T-cell (primary cell): ENCODE results near the gene CCBE1. TPM values are rescaled to one million over a fixed set of nuclear protein-coding genes. Genes with fewer than 3 reads are reported as not detected.

Experiments
- ATAC-seq, 4 experiments: fragments of 200-7000 bp in 3 of 4; fragments of 150-1000 bp in 1 of 4; cut with Tn5 transposase; replicated peaks in 1 of 4; 1 replicate in 3 of 4; 2 replicates in 1 of 4; pipeline ENCODE4 v1.10.0; 2021; ENCODE audit warnings: moderate library complexity in 3 of 4, mild to moderate bottlenecking in 2 of 4, moderate number of reproducible peaks in 1 of 4
- CTCF ChIA-PET, 2 donors: fragments of 300-600 bp; sonication (Branson Sonifier 250); formaldehyde crosslinking; loops; one replicate each; lab custom pipeline; 2022; ENCODE audit warnings: antibody characterized with exemption in 2 of 2; lab: Charles Lee
- POLR2A ChIA-PET, 2 donors: fragments of 300-600 bp; sonication (Branson Sonifier 250); formaldehyde crosslinking; loops; one replicate each; lab custom pipeline; 2022; ENCODE audit warnings: antibody characterized with exemption in 2 of 2; lab: Charles Lee
- DNase-seq, 35 experiments: peaks; one replicate each; pipeline versions ENCODE4 v3.0.0 to v3.0.0-alpha.2; 2013 to 2023
- H3K27ac ChIP-seq: one replicate; pipeline ENCODE4 v1.5.1; 2013; ENCODE audit warnings: low read length
- H3K27me3 ChIP-seq, 2 experiments: replicated peaks in 1 of 2; 1 replicate in 1 of 2; 2 replicates in 1 of 2; pipeline versions ENCODE4 v1.6.1 to v1.7.0; 2013; ENCODE audit warnings: low read length in 1 of 2, mixed read lengths in 1 of 2; ENCODE audit not compliant: control insufficient read depth in 2 of 2, insufficient read depth in 2 of 2; ENCODE audit errors: extremely low read depth in 1 of 2
- H3K36me3 ChIP-seq, 2 donors: 1 replicate in 1 of 2; 2 replicates in 1 of 2; pipeline versions ENCODE4 v1.6.1 to v1.7.0; 2013; ENCODE audit warnings: low read length in 1 of 2; ENCODE audit not compliant: control insufficient read depth in 2 of 2, insufficient read depth in 1 of 2; ENCODE audit errors: extremely low read depth in 1 of 2
- H3K4me1 ChIP-seq, 2 experiments: 1 replicate in 1 of 2; 2 replicates in 1 of 2; pipeline versions ENCODE4 v1.6.1 to v1.7.0; 2013; ENCODE audit warnings: low read length in 2 of 2, mixed read lengths in 1 of 2; ENCODE audit not compliant: insufficient read depth in 2 of 2, control insufficient read depth in 1 of 2; ENCODE audit errors: extremely low read depth in 1 of 2
- H3K4me3 ChIP-seq, 2 donors: 1 replicate in 1 of 2; 2 replicates in 1 of 2; pipeline versions ENCODE4 v1.5.1 to v1.7.0; 2013; ENCODE audit warnings: mild to moderate bottlenecking in 2 of 2, low read length in 1 of 2, moderate library complexity in 1 of 2; ENCODE audit not compliant: control insufficient read depth in 1 of 2; ENCODE audit errors: extremely low read depth in 1 of 2
- H3K9me3 ChIP-seq: 2 replicates; pipeline ENCODE4 v1.7.0; 2013
- H3K27ac Mint-ChIP-seq, 2 donors: one replicate each; pipeline ENCODE4 v1.8.0; 2020 to 2021; ENCODE audit warnings: mild to moderate bottlenecking in 2 of 2, mixed read lengths in 2 of 2
- H3K27me3 Mint-ChIP-seq, 2 donors: one replicate each; pipeline ENCODE4 v1.8.0; 2021 to 2022; ENCODE audit warnings: mixed read lengths in 2 of 2
- H3K36me3 Mint-ChIP-seq: one replicate; pipeline ENCODE4 v1.8.0; 2021; ENCODE audit warnings: mixed read lengths
- H3K4me1 Mint-ChIP-seq, 3 donors: one replicate each; pipeline ENCODE4 v1.8.0; 2020 to 2022; ENCODE audit warnings: mixed read lengths in 3 of 3, mild to moderate bottlenecking in 1 of 3
- H3K4me3 Mint-ChIP-seq, 3 donors: one replicate each; pipeline ENCODE4 v1.8.0; 2020 to 2022; ENCODE audit warnings: mild to moderate bottlenecking in 3 of 3, mixed read lengths in 3 of 3, moderate library complexity in 3 of 3
- H3K9me3 Mint-ChIP-seq, 3 donors: one replicate each; pipeline ENCODE4 v1.8.0; 2020 to 2022; ENCODE audit warnings: mixed read lengths in 3 of 3
- WGBS: methylation state at CpG from one replicate; pipeline ENCODE4 v1.1.5; 2013; ENCODE audit warnings: missing lambda C conversion rate; ENCODE audit not compliant: insufficient coverage; 5-methylcytosine and 5-hydroxymethylcytosine counted together
- total RNA-seq, 35 experiments: library from RNA in 6 of 35; stranded (reverse) in 6 of 35; fragments of 120-200 nt in 1 of 35; gene quantifications; one replicate each; pipeline versions ENCODE4 v1.2.1 to v1.2.4 and lab custom pipeline; 2013 to 2026

The CCBE1 gene
- total RNA-seq, 5 donors from 2014 or later (not counting 1 experiment from before 2014, with no cell fraction given) = 0.07 to 0.32 (median 0.29) TPM; not detected in 2

DNA sequence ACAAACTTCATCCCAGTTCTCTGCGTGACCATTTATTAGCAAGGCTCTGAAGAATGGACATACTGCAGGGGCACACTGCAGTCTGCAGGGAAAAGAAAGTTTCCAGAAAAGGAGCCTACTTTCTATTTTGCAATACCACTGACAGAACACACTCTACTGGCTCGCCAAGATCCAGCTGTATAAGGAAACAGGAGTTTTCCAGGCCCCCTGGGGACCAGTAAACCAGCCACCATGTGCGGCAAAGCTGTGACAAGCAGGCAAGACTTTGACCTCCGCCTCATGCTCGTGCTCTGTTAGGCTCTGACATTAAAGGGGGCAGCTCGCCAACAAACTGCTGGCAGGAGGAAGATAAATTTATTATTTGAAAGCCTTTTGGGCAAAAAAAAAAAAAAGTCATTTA is 67.3 kb downstream of the CCBE1 start:
- H3K36me3 ChIP-seq = no peaks in the 10 kb centered on the region
- H3K27me3 ChIP-seq = peaks cover 0 to 5% of the 10 kb centered on the region in 2 experiments
- no peaks in the 10 kb centered on the region for H3K9me3 ChIP-seq
- Mint-ChIP-seq H3K4me1 (no peaks in the 10 kb centered on the region), H3K4me3 (no peak overlapping the region), H3K36me3 (no peaks in the 10 kb centered on the region), H3K27me3 (peaks cover 2 to 14% of the 10 kb centered on the region in 2 donors), H3K27ac (no peak overlapping the region), H3K9me3 (no peaks in the 10 kb centered on the region)
- no peak overlapping the region for H3K4me3 ChIP-seq
- H3K4me1 ChIP-seq = no peaks in the 10 kb centered on the region
- no peak overlapping the region for H3K27ac ChIP-seq
- CTCF ChIA-PET = no interaction called here
- ATAC-seq (no peak), DNase-seq (no peak)
- POLR2A ChIA-PET = interaction anchor here in 1 of 2 donors (0.7 kb wide), 1 partner anchor 24 kb away, joined by 4 read pairs; no protein-coding TSS in a partner anchor
- 83% methylated on average over 2 of the region's 6 CpGs for WGBS

DNA sequence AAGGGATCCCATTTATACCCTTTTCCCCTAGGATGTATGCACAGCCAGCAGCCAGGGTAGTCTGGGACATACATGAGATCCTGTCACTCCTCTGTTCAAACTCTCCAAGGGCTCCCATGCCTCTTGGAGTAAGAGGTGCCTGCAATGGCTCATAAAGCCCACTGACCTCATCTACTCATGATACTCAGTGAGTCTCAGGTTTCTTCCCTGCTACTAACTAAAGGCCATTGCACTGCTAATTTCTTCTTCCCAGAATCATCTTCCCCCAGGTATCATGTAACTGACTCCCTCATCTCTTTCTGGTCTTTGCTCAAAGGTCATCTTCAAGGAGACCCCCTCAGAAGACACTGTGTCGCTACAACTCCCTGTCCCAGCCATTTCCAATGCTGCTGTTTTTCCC is 68.2 kb downstream of the CCBE1 start:
- Histone ChIP-seq H3K27ac (no peak overlapping the region), H3K4me1 (no peaks in the 10 kb centered on the region), H3K36me3 (no peaks in the 10 kb centered on the region), H3K4me3 (no peak overlapping the region), H3K9me3 (no peaks in the 10 kb centered on the region), H3K27me3 (peaks cover 0 to 5% of the 10 kb centered on the region in 2 experiments)
- no peak for ATAC-seq
- Mint-ChIP-seq H3K4me3 (no peak overlapping the region), H3K4me1 (no peaks in the 10 kb centered on the region), H3K27ac (no peak overlapping the region), H3K27me3 (peaks cover 2 to 14% of the 10 kb centered on the region in 2 donors), H3K36me3 (no peaks in the 10 kb centered on the region), H3K9me3 (no peaks in the 10 kb centered on the region)
- POLR2A ChIA-PET = no interaction called here
- CTCF ChIA-PET = no interaction called here
- no CpG with 5 or more reads among the region's 1 CpG for WGBS
- DNase-seq = no peak

DNA sequence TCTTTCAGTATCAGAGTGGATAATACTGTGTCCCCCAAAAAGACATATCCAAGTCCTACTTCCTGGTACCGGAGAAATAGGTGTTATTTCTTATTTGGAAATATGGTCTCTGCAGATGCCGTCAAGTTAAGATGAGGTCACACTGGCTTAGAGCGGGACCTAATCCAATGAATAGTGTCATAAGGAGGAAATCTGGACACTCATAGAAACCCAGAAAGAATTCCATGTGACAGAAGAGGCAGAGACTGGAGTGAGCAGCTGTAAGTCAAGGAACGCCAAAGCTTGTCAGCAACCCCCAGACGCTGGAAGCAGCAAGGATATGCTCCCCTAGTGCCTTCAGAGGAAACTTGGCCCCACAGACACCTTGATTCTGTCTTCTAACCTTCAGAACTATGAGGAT is 69.8 kb downstream of the CCBE1 start:
- CTCF ChIA-PET = no interaction called here
- H3K27me3 ChIP-seq = peaks cover 0 to 5% of the 10 kb centered on the region in 2 experiments
- WGBS = 94% methylated on average over 2 of the region's 5 CpGs
- ATAC-seq = no peak
- H3K27ac ChIP-seq = no peak overlapping the region
- no peak for DNase-seq
- POLR2A ChIA-PET = no interaction called here
- Mint-ChIP-seq H3K4me3 (no peak overlapping the region), H3K9me3 (no peaks in the 10 kb centered on the region), H3K27ac (no peak overlapping the region), H3K27me3 (peaks cover 2 to 16% of the 10 kb centered on the region in 2 donors), H3K4me1 (no peaks in the 10 kb centered on the region), H3K36me3 (no peaks in the 10 kb centered on the region)
- no peak overlapping the region for H3K4me3 ChIP-seq
- H3K36me3 ChIP-seq = no peaks in the 10 kb centered on the region
- no peaks in the 10 kb centered on the region for H3K9me3 ChIP-seq
- no peaks in the 10 kb centered on the region for H3K4me1 ChIP-seq

- Mint-ChIP-seq H3K4me1 (no peaks in the 10 kb centered on the region), H3K27ac (no peak overlapping the region), H3K36me3 (no peaks in the 10 kb centered on the region), H3K27me3 (peaks cover 2 to 19% of the 10 kb centered on the region in 2 donors), H3K4me3 (no peak overlapping the region), H3K9me3 (no peaks in the 10 kb centered on the region)
- no peak overlapping the region for H3K4me3 ChIP-seq
- no peak overlapping the region for H3K27ac ChIP-seq
- no peaks in the 10 kb centered on the region for H3K27me3 ChIP-seq
- ChIA-PET POLR2A (no interaction called here), CTCF (no interaction called here)
- no peak for DNase-seq
- no CpG with 5 or more reads among the region's 2 CpGs for WGBS
- H3K4me1 ChIP-seq = no peaks in the 10 kb centered on the region
- ATAC-seq = no peak
- H3K9me3 ChIP-seq = no peaks in the 10 kb centered on the region
- no peaks in the 10 kb centered on the region for H3K36me3 ChIP-seq
Measured at GRCh38 chr18:59624369-59624765, 72.9 kb downstream of the CCBE1 start.

GRCh38 chr18:59623456-59624368 is 73.5 kb downstream of the CCBE1 start:
- H3K9me3 ChIP-seq = no peaks in the 10 kb centered on the region
- H3K9me3 Mint-ChIP-seq = no peaks in the 10 kb centered on the region
- no peak overlapping the region for H3K27ac ChIP-seq
- no peaks in the 10 kb centered on the region for H3K36me3 Mint-ChIP-seq
- ATAC-seq (no peak), DNase-seq (no peak)
- WGBS = 76% methylated on average over 4 of the region's 10 CpGs
- H3K4me1 Mint-ChIP-seq = no peaks in the 10 kb centered on the region
- no peak overlapping the region for H3K27ac Mint-ChIP-seq
- no peaks in the 10 kb centered on the region for H3K36me3 ChIP-seq
- CTCF ChIA-PET = no interaction called here
- peaks cover 2 to 14% of the 10 kb centered on the region in 2 donors for H3K27me3 Mint-ChIP-seq
- H3K4me3 ChIP-seq = no peak overlapping the region
- H3K27me3 ChIP-seq = no peaks in the 10 kb centered on the region
- no peaks in the 10 kb centered on the region for H3K4me1 ChIP-seq
- POLR2A ChIA-PET = no interaction called here
- H3K4me3 Mint-ChIP-seq = no peak overlapping the region

DNA sequence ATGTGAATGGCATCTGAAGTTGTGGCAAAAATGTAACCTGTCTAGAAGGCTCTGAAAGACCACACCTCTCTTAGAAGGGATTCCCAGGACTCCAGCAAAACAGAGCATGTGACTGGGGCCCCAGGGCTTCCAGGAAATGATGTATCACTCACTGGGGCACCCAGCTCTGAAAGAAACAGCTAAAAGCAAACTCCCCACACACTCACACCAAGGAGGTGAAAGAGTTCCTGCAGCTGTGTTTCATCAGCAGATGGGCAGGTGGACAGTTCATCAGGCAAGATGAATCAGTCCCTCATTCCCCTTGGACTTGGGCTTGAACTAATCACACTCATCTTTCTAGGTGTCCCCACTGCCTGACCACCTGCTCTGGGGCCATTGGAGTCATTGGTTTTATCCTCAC is 76.2 kb downstream of the CCBE1 start:
- ATAC-seq = no peak
- H3K27me3 ChIP-seq = peaks cover 0 to 2% of the 10 kb centered on the region in 2 experiments
- no peaks in the 10 kb centered on the region for H3K9me3 Mint-ChIP-seq
- ChIA-PET POLR2A (interaction anchor here in 1 of 2 donors (0.6 kb wide), 1 partner anchor 51 kb away, joined by 3 read pairs; no protein-coding TSS in a partner anchor), CTCF (no interaction called here)
- DNase-seq = no peak
- H3K27ac Mint-ChIP-seq = no peak overlapping the region
- H3K36me3 ChIP-seq = no peaks in the 10 kb centered on the region
- no peak overlapping the region for H3K27ac ChIP-seq
- H3K4me1 ChIP-seq = no peaks in the 10 kb centered on the region
- H3K4me3 Mint-ChIP-seq = no peak overlapping the region
- H3K4me3 ChIP-seq = no peak overlapping the region
- no peaks in the 10 kb centered on the region for H3K36me3 Mint-ChIP-seq
- H3K9me3 ChIP-seq = no peaks in the 10 kb centered on the region
- H3K4me1 Mint-ChIP-seq = no peaks in the 10 kb centered on the region
- peaks cover 0 to 8% of the 10 kb centered on the region in 2 donors for H3K27me3 Mint-ChIP-seq
